ENCODE results near the gene ARL15.

ARL15 gene

DNA sequence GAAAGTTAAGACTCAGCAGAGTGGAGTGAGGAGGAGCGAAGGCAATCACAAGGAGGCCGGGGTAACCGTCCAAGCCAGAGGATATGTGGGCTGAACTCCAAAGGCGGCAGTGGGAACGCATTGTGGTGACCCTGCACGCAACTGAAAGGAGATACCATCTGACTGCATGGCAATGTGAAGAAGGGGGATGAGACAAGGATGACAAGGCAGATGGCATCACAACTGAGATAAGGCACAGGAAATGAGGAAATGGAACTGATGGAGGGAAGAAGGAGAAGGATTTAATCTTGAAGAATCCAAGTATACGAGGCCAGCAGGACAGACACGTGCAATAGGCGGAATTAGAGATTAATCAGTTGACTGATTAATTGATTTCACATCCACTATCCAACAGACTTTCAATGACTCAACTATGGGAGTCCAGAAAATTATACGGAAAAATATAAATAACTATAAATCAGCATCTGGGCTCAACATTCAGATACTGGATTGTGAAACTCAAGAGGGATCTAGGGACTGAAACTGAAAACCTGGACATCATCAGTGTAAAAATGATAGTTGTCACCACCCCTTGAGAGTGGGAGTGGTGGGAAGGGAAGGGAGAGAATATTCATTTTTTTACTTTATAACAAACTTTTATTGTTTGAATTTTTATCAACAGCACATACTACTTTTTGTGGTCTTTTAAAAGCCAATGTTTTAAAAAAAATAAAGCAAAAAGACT, 86.1 kb downstream of the ARL15 start:
- Histone ChIP-seq H3K9me3 (ENCODE audit: control extremely low read depth in 1 of 5, control insufficient read depth in 4 of 5, insufficient read depth in 2 of 5, low read depth in 1 of 5, low read length in 4 of 5) (no peaks in the 10 kb centered on the region), H3K4me1 (ENCODE audit: control extremely low read depth in 1 of 4, control insufficient read depth in 4 of 4, insufficient read depth in 4 of 4, low read length in 3 of 4) (peaks cover 0 to 4% (median 0%) of the 10 kb centered on the region in 4 experiments), H3K36me3 (ENCODE audit: control insufficient read depth in 4 of 4, insufficient read depth in 4 of 4, low read length in 3 of 4) (no peaks in the 10 kb centered on the region), H3K4me3 (ENCODE audit: control insufficient read depth in 1 of 7, extremely low read depth in 1 of 7, insufficient read depth in 4 of 7, low read depth in 2 of 7, low read length in 6 of 7) (no peak overlapping the region), H3K27me3 (replicated peaks in 2 of 5; ENCODE audit: control insufficient read depth in 4 of 5, insufficient read depth in 5 of 5, low read length in 4 of 5) (no peaks in the 10 kb centered on the region), H3K27ac (ENCODE audit: insufficient read depth in 1 of 2, low read depth in 1 of 2, low read length in 2 of 2, poor library complexity in 1 of 2, severe bottlenecking in 2 of 2) (no peak overlapping the region)
- POLR2A ChIA-PET: no interaction called here
- CTCF ChIA-PET: interaction anchor here (3.0 kb wide), 1 partner anchor 10 kb away, joined by 11 read pairs; no protein-coding TSS in a partner anchor
- WGBS (ENCODE audit: insufficient coverage): 86% methylated on average over 7 of the region's 10 CpGs
- peak in 2 of 3 donors; percentile 23 to 32 for DNase-seq

DNA sequence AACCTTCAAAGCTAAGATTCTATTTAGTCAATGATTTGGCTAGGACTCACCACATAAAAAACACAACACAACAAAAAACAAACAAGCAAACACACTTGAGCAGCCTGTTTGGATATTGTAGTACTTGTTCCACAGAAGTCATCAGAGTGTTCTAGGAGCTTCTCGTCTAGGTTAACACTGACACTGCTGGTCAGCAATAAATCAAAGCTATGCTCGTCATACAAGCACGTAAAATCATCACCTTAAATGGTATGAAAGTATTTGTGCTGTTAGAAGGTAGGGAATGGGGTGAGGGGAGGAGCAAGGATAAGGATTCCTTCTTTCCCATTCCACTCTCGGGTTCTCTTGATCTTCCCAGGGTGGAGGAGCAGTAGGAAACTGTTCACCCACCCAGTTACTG, 88.0 kb downstream of the ARL15 start:
- Histone ChIP-seq H3K36me3 (ENCODE audit: control insufficient read depth in 4 of 4, insufficient read depth in 4 of 4, low read length in 3 of 4) (no peaks in the 10 kb centered on the region), H3K9me3 (ENCODE audit: control extremely low read depth in 1 of 5, control insufficient read depth in 4 of 5, insufficient read depth in 2 of 5, low read depth in 1 of 5, low read length in 4 of 5) (no peaks in the 10 kb centered on the region), H3K4me1 (ENCODE audit: control extremely low read depth in 1 of 4, control insufficient read depth in 4 of 4, insufficient read depth in 4 of 4, low read length in 3 of 4) (peaks cover 0 to 4% (median 0%) of the 10 kb centered on the region in 4 experiments), H3K4me3 (ENCODE audit: control insufficient read depth in 1 of 7, extremely low read depth in 1 of 7, insufficient read depth in 4 of 7, low read depth in 2 of 7, low read length in 6 of 7) (no peak overlapping the region), H3K27ac (ENCODE audit: insufficient read depth in 1 of 2, low read depth in 1 of 2, low read length in 2 of 2, poor library complexity in 1 of 2, severe bottlenecking in 2 of 2) (no peak overlapping the region), H3K27me3 (replicated peaks in 2 of 5; ENCODE audit: control insufficient read depth in 4 of 5, insufficient read depth in 5 of 5, low read length in 4 of 5) (no peaks in the 10 kb centered on the region)
- POLR2A ChIA-PET: no interaction called here
- WGBS (ENCODE audit: insufficient coverage): 95% methylated on average over 3 of the region's 4 CpGs
- CTCF ChIA-PET: interaction anchor here (1.2 to 3.0 kb wide), 2 partner anchors 10 to 12 kb away, joined by 3 to 11 read pairs; no protein-coding TSS in a partner anchor
- DNase-seq: no peak

DNA sequence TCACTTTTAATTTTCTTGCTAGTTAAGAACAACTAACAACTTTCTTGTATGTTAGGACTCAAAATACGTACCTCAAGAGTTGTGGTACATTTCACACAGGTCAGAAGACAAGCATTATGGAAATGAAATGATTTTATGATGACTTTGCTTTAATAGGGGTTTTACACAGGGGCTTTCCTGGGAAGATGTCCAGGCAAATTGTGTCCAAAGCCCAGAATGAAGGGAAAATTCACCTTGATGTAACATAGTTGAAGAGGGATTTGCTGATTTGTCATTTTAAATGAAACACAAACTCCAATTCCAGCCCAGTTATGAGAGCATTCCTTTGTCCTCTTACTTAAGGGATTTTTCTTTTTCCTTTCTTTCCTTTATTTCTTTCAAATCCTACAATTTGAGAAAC, 89.2 kb downstream of the ARL15 start:
- Histone ChIP-seq H3K4me1 (ENCODE audit: control extremely low read depth in 1 of 4, control insufficient read depth in 4 of 4, insufficient read depth in 4 of 4, low read length in 3 of 4) (no peaks in the 10 kb centered on the region), H3K27ac (ENCODE audit: insufficient read depth in 1 of 2, low read depth in 1 of 2, low read length in 2 of 2, poor library complexity in 1 of 2, severe bottlenecking in 2 of 2) (no peak overlapping the region), H3K9me3 (ENCODE audit: control extremely low read depth in 1 of 5, control insufficient read depth in 4 of 5, insufficient read depth in 2 of 5, low read depth in 1 of 5, low read length in 4 of 5) (no peaks in the 10 kb centered on the region), H3K36me3 (ENCODE audit: control insufficient read depth in 4 of 4, insufficient read depth in 4 of 4, low read length in 3 of 4) (no peaks in the 10 kb centered on the region), H3K4me3 (ENCODE audit: control insufficient read depth in 1 of 7, extremely low read depth in 1 of 7, insufficient read depth in 4 of 7, low read depth in 2 of 7, low read length in 6 of 7) (no peak overlapping the region), H3K27me3 (replicated peaks in 2 of 5; ENCODE audit: control insufficient read depth in 4 of 5, insufficient read depth in 5 of 5, low read length in 4 of 5) (no peaks in the 10 kb centered on the region)
- ChIA-PET POLR2A (no interaction called here), CTCF (no interaction called here)
- DNase-seq: no peak
- WGBS (ENCODE audit: insufficient coverage): 100% methylated on average over 1 of the region's 1 CpG

DNA sequence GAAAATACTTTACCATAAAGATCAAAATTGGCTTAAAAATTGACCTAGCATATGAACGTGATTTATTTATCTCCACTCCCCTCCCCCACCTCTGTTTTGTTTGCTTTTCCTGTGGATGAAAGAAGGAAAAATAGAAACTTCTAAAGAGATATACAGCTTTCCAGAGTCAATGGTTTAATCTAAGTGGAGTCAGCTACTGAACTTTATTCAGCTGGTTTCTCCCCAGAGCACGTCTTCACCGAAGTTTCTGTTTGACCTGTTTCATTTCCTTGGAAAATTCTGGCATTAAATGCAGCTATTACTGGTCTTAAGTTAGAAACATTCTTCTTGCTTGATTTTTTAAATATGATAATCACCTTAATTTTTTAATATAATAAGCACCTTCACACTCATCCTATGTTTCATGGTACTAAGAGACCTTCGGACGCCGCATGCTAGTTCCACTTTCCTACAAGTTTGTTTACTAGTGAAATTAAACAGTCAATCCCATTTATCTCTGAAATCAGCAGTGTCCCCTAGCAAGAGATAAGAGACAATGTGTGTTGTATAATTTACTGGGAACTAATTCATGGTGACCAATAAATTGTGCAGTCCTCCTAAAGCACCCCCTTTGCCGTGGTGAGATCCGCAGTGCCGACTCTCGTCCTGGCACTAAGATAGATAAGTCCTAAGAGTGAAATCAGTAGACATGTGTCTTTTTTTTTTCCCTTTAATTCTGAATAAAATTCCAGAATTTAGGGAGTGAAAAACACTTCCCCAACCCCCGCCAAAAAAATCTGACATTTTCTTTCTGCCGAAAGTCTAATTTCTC, 89.9 kb downstream of the ARL15 start:
- Histone ChIP-seq H3K27ac (ENCODE audit: insufficient read depth in 1 of 2, low read depth in 1 of 2, low read length in 2 of 2, poor library complexity in 1 of 2, severe bottlenecking in 2 of 2) (no peak overlapping the region), H3K27me3 (replicated peaks in 2 of 5; ENCODE audit: control insufficient read depth in 4 of 5, insufficient read depth in 5 of 5, low read length in 4 of 5) (no peaks in the 10 kb centered on the region), H3K36me3 (ENCODE audit: control insufficient read depth in 4 of 4, insufficient read depth in 4 of 4, low read length in 3 of 4) (no peaks in the 10 kb centered on the region), H3K4me3 (ENCODE audit: control insufficient read depth in 1 of 7, extremely low read depth in 1 of 7, insufficient read depth in 4 of 7, low read depth in 2 of 7, low read length in 6 of 7) (no peak overlapping the region), H3K9me3 (ENCODE audit: control extremely low read depth in 1 of 5, control insufficient read depth in 4 of 5, insufficient read depth in 2 of 5, low read depth in 1 of 5, low read length in 4 of 5) (no peaks in the 10 kb centered on the region), H3K4me1 (ENCODE audit: control extremely low read depth in 1 of 4, control insufficient read depth in 4 of 4, insufficient read depth in 4 of 4, low read length in 3 of 4) (no peaks in the 10 kb centered on the region)
- WGBS (ENCODE audit: insufficient coverage): 95% methylated on average over 6 of the region's 12 CpGs
- POLR2A ChIA-PET: no interaction called here
- DNase-seq: no peak
- CTCF ChIA-PET: no interaction called here

DNA sequence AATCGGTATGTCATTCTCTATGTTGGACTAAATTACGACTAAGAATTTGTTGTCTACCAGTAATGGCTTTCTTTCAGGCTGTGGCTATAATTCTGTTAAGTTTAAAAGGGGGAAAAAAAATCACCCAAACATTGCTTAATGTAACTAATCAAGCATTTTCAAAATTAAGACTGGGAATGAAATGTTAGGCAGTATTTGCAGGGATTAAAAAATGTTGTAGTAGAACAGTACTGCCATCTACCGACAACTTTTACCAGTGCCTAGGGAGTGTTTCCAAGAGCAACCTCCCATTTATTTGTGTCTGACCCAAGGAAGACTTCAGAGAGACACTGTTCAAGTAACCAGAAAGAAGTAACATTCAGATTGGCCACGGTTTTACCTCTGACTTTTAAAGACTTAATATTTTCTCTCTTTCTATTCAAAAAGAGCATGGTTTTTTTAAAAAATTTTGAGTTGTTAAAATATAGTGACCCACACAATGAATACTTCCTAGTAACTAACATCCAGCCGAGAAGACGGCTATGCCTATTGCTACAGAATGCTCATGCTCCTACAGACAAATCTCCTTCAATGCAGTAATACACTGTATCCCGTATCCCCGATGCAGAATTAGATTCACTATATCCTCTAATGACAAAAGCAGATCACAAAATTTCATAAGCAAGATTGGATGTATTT, 92.4 kb downstream of the ARL15 start:
- ChIA-PET POLR2A (no interaction called here), CTCF (interaction anchor here (1.0 kb wide), 1 partner anchor 740 kb away, joined by 3 read pairs; no protein-coding TSS in a partner anchor)
- H3K4me1 ChIP-seq (ENCODE audit: control extremely low read depth in 1 of 4, control insufficient read depth in 4 of 4, insufficient read depth in 4 of 4, low read length in 3 of 4): peaks cover 0 to 7% (median under 1%) of the 10 kb centered on the region in 4 experiments
- H3K27ac ChIP-seq (ENCODE audit: insufficient read depth in 1 of 2, low read depth in 1 of 2, low read length in 2 of 2, poor library complexity in 1 of 2, severe bottlenecking in 2 of 2): no peak overlapping the region
- WGBS (ENCODE audit: insufficient coverage): 61% methylated on average over 3 of the region's 8 CpGs
- H3K9me3 ChIP-seq (ENCODE audit: control extremely low read depth in 1 of 5, control insufficient read depth in 4 of 5, insufficient read depth in 2 of 5, low read depth in 1 of 5, low read length in 4 of 5): no peaks in the 10 kb centered on the region
- no peaks in the 10 kb centered on the region for H3K27me3 ChIP-seq (replicated peaks in 2 of 5; ENCODE audit: control insufficient read depth in 4 of 5, insufficient read depth in 5 of 5, low read length in 4 of 5)
- no peaks in the 10 kb centered on the region for H3K36me3 ChIP-seq (ENCODE audit: control insufficient read depth in 4 of 4, insufficient read depth in 4 of 4, low read length in 3 of 4)
- DNase-seq: peak; percentile 65 to 76 (median 65)
- no peak overlapping the region for H3K4me3 ChIP-seq (ENCODE audit: control insufficient read depth in 1 of 7, extremely low read depth in 1 of 7, insufficient read depth in 4 of 7, low read depth in 2 of 7, low read length in 6 of 7)

DNA sequence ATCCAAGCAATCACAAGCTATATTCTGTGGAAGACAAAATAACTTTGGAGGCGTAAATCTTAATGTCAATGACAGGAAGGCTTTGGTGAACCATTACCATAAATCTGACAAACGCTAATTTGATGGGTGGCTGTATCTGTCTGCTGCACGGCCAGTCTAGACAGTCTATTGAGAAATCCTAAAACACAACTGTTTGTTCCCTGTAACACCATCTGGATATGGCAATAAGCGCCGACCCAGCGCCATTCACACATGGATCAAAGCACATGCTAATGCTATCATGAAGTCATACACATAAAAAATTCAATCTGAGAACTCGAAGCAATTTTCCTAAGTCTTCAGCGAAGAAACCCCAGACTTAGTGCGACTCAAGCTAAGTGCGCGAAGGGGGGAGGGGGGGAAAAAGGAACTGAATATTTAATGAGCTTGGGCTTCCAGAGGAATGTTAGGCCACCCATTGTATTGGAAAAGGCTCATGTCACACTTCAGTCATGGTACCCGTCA, 95.1 kb downstream of the ARL15 start:
- Histone ChIP-seq H3K27ac (ENCODE audit: insufficient read depth in 1 of 2, low read depth in 1 of 2, low read length in 2 of 2, poor library complexity in 1 of 2, severe bottlenecking in 2 of 2) (no peak overlapping the region), H3K36me3 (ENCODE audit: control insufficient read depth in 4 of 4, insufficient read depth in 4 of 4, low read length in 3 of 4) (no peaks in the 10 kb centered on the region), H3K4me1 (ENCODE audit: control extremely low read depth in 1 of 4, control insufficient read depth in 4 of 4, insufficient read depth in 4 of 4, low read length in 3 of 4) (peaks cover 0 to 7% (median 2%) of the 10 kb centered on the region in 4 experiments), H3K27me3 (replicated peaks in 2 of 5; ENCODE audit: control insufficient read depth in 4 of 5, insufficient read depth in 5 of 5, low read length in 4 of 5) (no peaks in the 10 kb centered on the region), H3K4me3 (ENCODE audit: control insufficient read depth in 1 of 7, extremely low read depth in 1 of 7, insufficient read depth in 4 of 7, low read depth in 2 of 7, low read length in 6 of 7) (no peak overlapping the region), H3K9me3 (ENCODE audit: control extremely low read depth in 1 of 5, control insufficient read depth in 4 of 5, insufficient read depth in 2 of 5, low read depth in 1 of 5, low read length in 4 of 5) (no peaks in the 10 kb centered on the region)
- DNase-seq: peak in 1 of 3 donors; percentile 15
- CTCF ChIA-PET: interaction anchor here (0.7 to 1.6 kb wide), 6 partner anchors 16 to 1053 kb away, joined by 3 to 6 read pairs (median 3); no protein-coding TSS in a partner anchor
- POLR2A ChIA-PET: no interaction called here
- WGBS (ENCODE audit: insufficient coverage): 44% methylated on average over 6 of the region's 12 CpGs
